ENCODE results near the gene ADCY5.

ADCY5 gene

GRCh38 chr3:123340336-123340735 is 108.6 kb downstream of the ADCY5 start:
- Histone ChIP-seq H2AFZ (ENCODE audit: low read depth, low read length) (no peak overlapping the region), H3K9ac (ENCODE audit: low read depth, low read length) (no peak overlapping the region), H3K79me2 (ENCODE audit: insufficient read depth, low read length) (no peaks in the 10 kb centered on the region), H3K4me2 (ENCODE audit: insufficient read depth, low read length) (no peak overlapping the region), H3K36me3 (ENCODE audit: insufficient read depth, low read length) (no peaks in the 10 kb centered on the region), H3K4me3 (ENCODE audit: low read depth in 1 of 2, low read length in 2 of 2) (no peak overlapping the region), H3K27me3 (ENCODE audit: insufficient read depth, low read length, poor library complexity) (no peaks in the 10 kb centered on the region), H4K20me1 (ENCODE audit: insufficient read depth, low read length) (peaks cover 6% of the 10 kb centered on the region; the same call in 1 of the 2 replicates), H3K9me3 (ENCODE audit: insufficient read depth, low read length, severe bottlenecking) (no peaks in the 10 kb centered on the region), H3K4me1 (ENCODE audit: insufficient read depth, low read length) (no peaks in the 10 kb centered on the region), H3K27ac (ENCODE audit: low read length) (no peak overlapping the region)
- TF ChIP-seq, protein P1, sequence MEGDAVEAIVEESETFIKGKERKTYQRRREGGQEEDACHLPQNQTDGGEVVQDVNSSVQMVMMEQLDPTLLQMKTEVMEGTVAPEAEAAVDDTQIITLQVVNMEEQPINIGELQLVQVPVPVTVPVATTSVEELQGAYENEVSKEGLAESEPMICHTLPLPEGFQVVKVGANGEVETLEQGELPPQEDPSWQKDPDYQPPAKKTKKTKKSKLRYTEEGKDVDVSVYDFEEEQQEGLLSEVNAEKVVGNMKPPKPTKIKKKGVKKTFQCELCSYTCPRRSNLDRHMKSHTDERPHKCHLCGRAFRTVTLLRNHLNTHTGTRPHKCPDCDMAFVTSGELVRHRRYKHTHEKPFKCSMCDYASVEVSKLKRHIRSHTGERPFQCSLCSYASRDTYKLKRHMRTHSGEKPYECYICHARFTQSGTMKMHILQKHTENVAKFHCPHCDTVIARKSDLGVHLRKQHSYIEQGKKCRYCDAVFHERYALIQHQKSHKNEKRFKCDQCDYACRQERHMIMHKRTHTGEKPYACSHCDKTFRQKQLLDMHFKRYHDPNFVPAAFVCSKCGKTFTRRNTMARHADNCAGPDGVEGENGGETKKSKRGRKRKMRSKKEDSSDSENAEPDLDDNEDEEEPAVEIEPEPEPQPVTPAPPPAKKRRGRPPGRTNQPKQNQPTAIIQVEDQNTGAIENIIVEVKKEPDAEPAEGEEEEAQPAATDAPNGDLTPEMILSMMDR (IDR thresholded peaks at IDR 0.05; ENCODE audit: borderline replicate concordance, extremely low read depth, low read length, poor library complexity, severe bottlenecking) = no peak
- no peak for TF ChIP-seq EZH2 (IDR thresholded peaks at IDR 0.05; ENCODE audit: borderline replicate concordance, low read depth, low read length, severe bottlenecking)
- ATAC-seq (ENCODE audit: insufficient read depth, low read depth) = no peak
- DNase-seq = no peak

DNA sequence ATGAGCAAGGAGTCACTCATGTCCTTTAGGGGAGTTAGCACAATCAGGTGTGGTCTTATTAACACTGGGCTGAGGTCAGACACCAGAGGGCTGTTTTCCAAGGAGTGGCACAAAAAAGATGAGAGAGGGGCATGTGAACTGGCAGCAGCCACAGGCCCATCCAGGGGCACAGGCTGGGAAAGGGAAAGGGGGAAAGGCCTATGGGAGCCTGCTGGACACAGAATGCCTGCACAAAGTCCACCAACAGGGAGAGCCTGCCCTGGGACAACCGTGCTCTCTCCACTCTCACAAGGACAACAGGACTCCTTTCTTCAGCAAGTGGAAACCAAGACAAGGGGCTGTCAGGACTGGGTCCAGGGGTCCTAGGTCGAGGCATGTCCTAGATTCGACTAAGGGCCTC is 109.6 kb downstream of the ADCY5 start:
- no peak overlapping the region for H3K4me2 ChIP-seq (ENCODE audit: insufficient read depth, low read length)
- no peaks in the 10 kb centered on the region for H3K36me3 ChIP-seq (ENCODE audit: insufficient read depth, low read length)
- TF ChIP-seq, protein P1 (IDR thresholded peaks at IDR 0.05; ENCODE audit: borderline replicate concordance, extremely low read depth, low read length, poor library complexity, severe bottlenecking) = no peak
- TF ChIP-seq EZH2 (IDR thresholded peaks at IDR 0.05; ENCODE audit: borderline replicate concordance, low read depth, low read length, severe bottlenecking) = no peak
- no peaks in the 10 kb centered on the region for H3K79me2 ChIP-seq (ENCODE audit: insufficient read depth, low read length)
- no peak overlapping the region for H3K4me3 ChIP-seq (ENCODE audit: low read depth in 1 of 2, low read length in 2 of 2)
- no peak for DNase-seq
- no peak overlapping the region for H3K9ac ChIP-seq (ENCODE audit: low read depth, low read length)
- H3K27ac ChIP-seq (ENCODE audit: low read length) = no peak overlapping the region
- H3K4me1 ChIP-seq (ENCODE audit: insufficient read depth, low read length) = no peaks in the 10 kb centered on the region
- no peaks in the 10 kb centered on the region for H3K9me3 ChIP-seq (ENCODE audit: insufficient read depth, low read length, severe bottlenecking)
- H3K27me3 ChIP-seq (ENCODE audit: insufficient read depth, low read length, poor library complexity) = no peaks in the 10 kb centered on the region
- ATAC-seq (ENCODE audit: insufficient read depth, low read depth) = no peak
- H4K20me1 ChIP-seq (ENCODE audit: insufficient read depth, low read length) = 0 out of 2 replicates have a peak, but pooled peaks cover 6% of the 10 kb centered on the region
- H2AFZ ChIP-seq (ENCODE audit: low read depth, low read length) = no peak overlapping the region

DNA sequence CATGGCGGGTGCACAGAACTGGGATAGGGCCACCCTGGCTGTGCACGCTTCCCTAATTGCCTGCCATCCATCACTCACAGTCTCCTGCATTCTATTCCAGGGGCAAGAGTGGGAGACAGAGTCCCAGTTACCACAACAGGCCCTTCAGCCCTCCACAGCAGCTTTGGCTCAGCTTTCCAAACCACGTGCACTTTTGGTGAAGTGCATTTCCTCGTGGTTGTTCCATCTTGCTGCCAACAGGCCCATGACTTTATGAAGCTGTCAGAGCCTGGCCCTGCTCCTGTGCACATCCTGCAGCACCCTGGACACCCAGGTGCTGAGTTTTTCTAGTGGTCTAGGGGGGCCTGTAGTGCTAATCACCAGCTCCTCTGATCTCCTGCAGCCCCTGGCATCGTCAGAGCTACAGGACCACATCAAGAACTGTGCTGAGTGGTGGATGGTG is 110.2 kb downstream of the ADCY5 start:
- Histone ChIP-seq H3K4me2 (ENCODE audit: insufficient read depth, low read length) (no peak overlapping the region), H3K9me3 (ENCODE audit: insufficient read depth, low read length, severe bottlenecking) (no peaks in the 10 kb centered on the region), H3K36me3 (ENCODE audit: insufficient read depth, low read length) (no peaks in the 10 kb centered on the region), H2AFZ (ENCODE audit: low read depth, low read length) (no peak overlapping the region), H3K9ac (ENCODE audit: low read depth, low read length) (no peak overlapping the region), H3K4me1 (ENCODE audit: insufficient read depth, low read length) (no peaks in the 10 kb centered on the region), H3K27me3 (ENCODE audit: insufficient read depth, low read length, poor library complexity) (no peaks in the 10 kb centered on the region), H3K27ac (ENCODE audit: low read length) (no peak overlapping the region), H4K20me1 (ENCODE audit: insufficient read depth, low read length) (0 out of 2 replicates have a peak, but pooled peaks cover 2% of the 10 kb centered on the region), H3K4me3 (ENCODE audit: low read depth in 1 of 2, low read length in 2 of 2) (no peak overlapping the region), H3K79me2 (ENCODE audit: insufficient read depth, low read length) (no peaks in the 10 kb centered on the region)
- ATAC-seq (ENCODE audit: insufficient read depth, low read depth) (no peak), DNase-seq (no peak)
- TF ChIP-seq, protein P1 (IDR thresholded peaks at IDR 0.05; ENCODE audit: borderline replicate concordance, extremely low read depth, low read length, poor library complexity, severe bottlenecking) = no peak
- no peak for TF ChIP-seq EZH2 (IDR thresholded peaks at IDR 0.05; ENCODE audit: borderline replicate concordance, low read depth, low read length, severe bottlenecking)
